Cardiac fibroblast (primary cell): ENCODE results near the gene FBXO31.
A peak's percentile ranks its signal among the peaks of the same experiment; 100 is the strongest.

Experiments used
- DNase-seq, 2 donors: peaks; one replicate each; pipeline versions ENCODE4 v3.0.0 to v3.0.0-alpha.2; 2010; ENCODE audit warnings: low read depth in 2 of 2
- H3K4me3 ChIP-seq, 2 donors: replicated peaks in 1 of 2; 1 replicate in 1 of 2; 2 replicates in 1 of 2; pipeline ENCODE4 v1.5.1; 2011; ENCODE audit warnings: low read depth in 2 of 2, low read length in 2 of 2, mild to moderate bottlenecking in 2 of 2, moderate library complexity in 1 of 2
- CTCF ChIP-seq: IDR thresholded peaks from one replicate; pipeline ENCODE4 v1.5.1; 2011; ENCODE audit warnings: low read depth, mild to moderate bottlenecking, low read length, inconsistent platforms

The FBXO31 gene

GRCh38 chr16:87310610-87311009, 73.0 kb downstream of the FBXO31 start:
- DNase-seq = no peak
- no peak overlapping the region for H3K4me3 ChIP-seq
- TF ChIP-seq CTCF = no peak

- no peak for DNase-seq
- no peak for TF ChIP-seq CTCF
- H3K4me3 ChIP-seq = no peak overlapping the region
Measured at GRCh38 chr16:87309620-87310525, 73.7 kb downstream of the FBXO31 start.

GRCh38 chr16:87308826-87309225, 74.8 kb downstream of the FBXO31 start:
- no peak for DNase-seq
- no peak overlapping the region for H3K4me3 ChIP-seq
- no peak for TF ChIP-seq CTCF

- no peak for DNase-seq
- TF ChIP-seq CTCF = no peak
- H3K4me3 ChIP-seq = no peak overlapping the region
Measured at GRCh38 chr16:87306516-87306915, 77.1 kb downstream of the FBXO31 start.

GRCh38 chr16:87305505-87306391, 77.8 kb downstream of the FBXO31 start:
- peak; percentile 6 for TF ChIP-seq CTCF
- H3K4me3 ChIP-seq = no peak overlapping the region
- DNase-seq = peak; percentile 6 to 50

- H3K4me3 ChIP-seq = no peak overlapping the region
- no peak for TF ChIP-seq CTCF
- no peak for DNase-seq
Measured at GRCh38 chr16:87304951-87305350, 78.6 kb downstream of the FBXO31 start.
